ENCODE results near the gene MBTPS2.
A peak's percentile ranks its signal among the peaks of the same experiment; 100 is the strongest.

MBTPS2 gene

DNA sequence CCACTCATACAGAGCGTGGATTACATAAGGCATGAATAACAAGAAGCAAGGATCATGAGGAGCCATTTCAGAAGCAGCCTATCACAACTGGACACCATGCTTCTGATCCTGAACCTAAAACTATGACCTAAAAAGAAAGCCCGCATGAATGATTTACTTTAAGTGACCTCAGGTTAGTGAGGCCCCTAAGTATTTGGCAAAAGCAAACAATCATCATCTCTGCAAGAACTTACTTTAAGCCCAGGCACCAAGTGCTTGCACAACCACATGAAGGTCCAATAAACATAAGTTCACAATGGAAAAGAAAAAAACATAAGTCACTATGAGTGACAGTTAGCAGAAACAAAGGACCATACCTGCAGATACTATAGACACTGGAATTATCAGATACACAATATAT, 7.9 kb upstream of the MBTPS2 start:
- Mint-ChIP-seq H3K4me3 (no peak overlapping the region), H3K4me1 (ENCODE audit: low read depth in 2 of 2) (no peaks in the 10 kb centered on the region), H3K27me3 (no peaks in the 10 kb centered on the region), H3K27ac (no peak overlapping the region), H3K9me3 (no peaks in the 10 kb centered on the region), H3K36me3 (ENCODE audit: insufficient read depth) (no peaks in the 10 kb centered on the region)
- DNase-seq (no peak), ATAC-seq (replicated peaks) (no peak)

DNA sequence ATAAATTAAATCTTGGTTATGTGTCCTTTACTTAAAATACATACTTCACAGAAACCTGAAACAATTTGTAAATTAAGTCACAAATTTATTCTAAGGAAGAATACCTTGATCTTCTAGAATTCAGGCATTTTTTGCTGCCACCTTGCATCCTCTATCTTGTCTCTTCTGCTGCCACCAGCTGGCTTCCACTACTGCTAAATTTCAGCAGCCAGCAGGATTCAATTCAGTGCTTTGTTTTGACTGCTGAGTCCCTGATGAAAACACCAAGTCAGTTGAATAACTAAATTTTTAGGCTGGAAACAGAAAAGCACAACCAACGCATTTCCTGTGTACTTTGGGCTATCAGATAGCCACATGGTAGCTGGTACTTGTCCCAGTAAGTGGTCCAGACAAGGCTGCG, 2.4 kb upstream of the MBTPS2 start:
- Mint-ChIP-seq H3K27ac (no peak overlapping the region), H3K36me3 (ENCODE audit: insufficient read depth) (peaks cover 5% of the 10 kb centered on the region), H3K9me3 (no peaks in the 10 kb centered on the region), H3K4me1 (ENCODE audit: low read depth in 2 of 2) (peaks cover 4% of the 10 kb centered on the region in 2 donors), H3K27me3 (no peaks in the 10 kb centered on the region), H3K4me3 (no peak overlapping the region)
- DNase-seq, result no peak
- ATAC-seq (replicated peaks), result no peak

DNA sequence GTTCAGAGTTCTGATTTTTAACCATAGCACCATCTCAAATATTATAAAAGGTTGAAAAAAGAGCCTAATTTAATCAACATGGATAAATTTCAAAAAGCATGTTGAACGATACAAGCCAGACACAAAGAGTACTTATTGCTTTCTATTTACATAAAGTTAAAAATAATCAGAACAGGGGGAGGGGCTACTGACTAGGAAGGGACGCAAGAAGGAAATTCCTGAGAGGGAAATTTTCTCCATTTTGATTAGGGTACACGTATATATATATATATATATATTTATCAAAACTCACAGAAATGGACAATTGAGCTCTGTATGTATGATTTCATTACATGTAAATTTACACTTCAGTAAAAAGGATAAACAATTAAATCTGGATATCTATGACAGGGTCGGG, 482 bp upstream of the MBTPS2 start:
- Mint-ChIP-seq H3K9me3 (no peaks in the 10 kb centered on the region), H3K27me3 (no peaks in the 10 kb centered on the region), H3K27ac (peak overlapping the region; percentile 90 to 94), H3K4me3 (peak overlapping the region; percentile 87 to 90), H3K4me1 (ENCODE audit: low read depth in 2 of 2) (peaks cover 4% of the 10 kb centered on the region in 2 donors), H3K36me3 (ENCODE audit: insufficient read depth) (peaks cover 5% of the 10 kb centered on the region)
- no peak for ATAC-seq (replicated peaks)
- DNase-seq, result no peak

DNA sequence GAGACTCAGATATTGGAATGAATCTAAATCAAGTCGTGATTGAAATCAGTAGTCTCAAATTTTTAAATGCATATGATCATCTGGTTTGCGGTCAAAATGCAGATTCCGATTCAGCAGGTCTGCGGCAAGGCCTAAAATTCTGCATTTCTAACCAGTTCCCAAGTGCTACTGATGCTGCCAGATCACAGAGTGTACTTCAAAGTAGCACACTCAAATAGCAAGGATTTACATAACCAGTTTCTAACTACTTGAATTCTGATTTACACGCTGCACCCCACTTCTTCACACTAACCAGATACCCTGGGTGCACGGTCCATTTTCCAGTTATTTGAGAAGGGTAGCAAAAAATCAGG, 752 bp downstream of the MBTPS2 start:
- H3K27me3 Mint-ChIP-seq, result no peaks in the 10 kb centered on the region
- DNase-seq, result no peak
- ATAC-seq (replicated peaks), result no peak
- peaks cover 4% of the 10 kb centered on the region in 2 donors for H3K4me1 Mint-ChIP-seq (ENCODE audit: low read depth in 2 of 2)
- peaks cover 5% of the 10 kb centered on the region for H3K36me3 Mint-ChIP-seq (ENCODE audit: insufficient read depth)
- peak overlapping the region; percentile 90 to 94 for H3K27ac Mint-ChIP-seq
- H3K9me3 Mint-ChIP-seq, result no peaks in the 10 kb centered on the region
- H3K4me3 Mint-ChIP-seq, result peak overlapping the region; percentile 87 to 90

DNA sequence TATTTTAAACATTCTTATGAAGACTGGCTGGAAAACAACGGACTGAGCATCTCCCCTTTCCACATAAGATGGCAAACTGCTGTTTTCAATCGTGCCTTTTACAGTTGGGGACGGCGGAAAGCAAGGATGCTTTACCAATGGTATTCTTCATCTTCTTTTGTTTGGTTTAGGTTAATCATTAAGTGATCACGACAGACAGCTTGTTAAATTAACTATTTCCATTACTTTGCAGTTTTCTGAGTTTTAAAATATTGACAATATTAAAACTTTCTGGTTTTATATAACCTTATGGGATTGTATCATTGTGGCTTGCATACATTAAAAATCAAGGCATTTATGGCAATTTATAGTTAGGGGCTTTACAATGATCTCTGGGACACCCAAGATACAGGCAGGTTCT, 3.8 kb downstream of the MBTPS2 start:
- H3K27me3 Mint-ChIP-seq, result no peaks in the 10 kb centered on the region
- no peak overlapping the region for H3K27ac Mint-ChIP-seq
- no peaks in the 10 kb centered on the region for H3K9me3 Mint-ChIP-seq
- H3K36me3 Mint-ChIP-seq (ENCODE audit: insufficient read depth), result peaks cover 9% of the 10 kb centered on the region
- DNase-seq (no peak), ATAC-seq (replicated peaks) (no peak)
- peaks cover 4% of the 10 kb centered on the region in 2 donors for H3K4me1 Mint-ChIP-seq (ENCODE audit: low read depth in 2 of 2)
- H3K4me3 Mint-ChIP-seq, result no peak overlapping the region

DNA sequence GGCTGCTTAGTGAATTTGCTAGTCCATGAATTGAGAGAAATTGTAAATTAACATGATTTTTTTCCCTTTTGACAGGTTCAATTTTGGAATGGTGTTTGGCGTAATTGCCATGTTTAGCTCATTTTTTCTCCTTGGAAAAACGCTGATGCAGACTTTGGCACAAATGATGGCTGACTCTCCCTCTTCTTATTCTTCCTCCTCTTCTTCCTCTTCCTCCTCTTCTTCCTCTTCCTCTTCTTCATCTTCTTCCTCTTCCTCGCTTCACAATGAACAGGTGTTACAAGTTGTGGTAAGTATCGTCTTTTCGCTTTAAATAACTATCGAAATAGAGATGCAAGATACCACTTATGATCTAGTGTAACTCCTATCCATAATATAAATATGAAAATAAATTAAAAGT, 5.7 kb downstream of the MBTPS2 start:
- H3K36me3 Mint-ChIP-seq (ENCODE audit: insufficient read depth), result peaks cover 5% of the 10 kb centered on the region
- DNase-seq, result no peak
- no peak overlapping the region for H3K4me3 Mint-ChIP-seq
- H3K4me1 Mint-ChIP-seq (ENCODE audit: low read depth in 2 of 2), result peaks cover 3% of the 10 kb centered on the region in 2 donors
- H3K27ac Mint-ChIP-seq, result no peak overlapping the region
- no peaks in the 10 kb centered on the region for H3K9me3 Mint-ChIP-seq
- H3K27me3 Mint-ChIP-seq, result no peaks in the 10 kb centered on the region
- no peak for ATAC-seq (replicated peaks)

DNA sequence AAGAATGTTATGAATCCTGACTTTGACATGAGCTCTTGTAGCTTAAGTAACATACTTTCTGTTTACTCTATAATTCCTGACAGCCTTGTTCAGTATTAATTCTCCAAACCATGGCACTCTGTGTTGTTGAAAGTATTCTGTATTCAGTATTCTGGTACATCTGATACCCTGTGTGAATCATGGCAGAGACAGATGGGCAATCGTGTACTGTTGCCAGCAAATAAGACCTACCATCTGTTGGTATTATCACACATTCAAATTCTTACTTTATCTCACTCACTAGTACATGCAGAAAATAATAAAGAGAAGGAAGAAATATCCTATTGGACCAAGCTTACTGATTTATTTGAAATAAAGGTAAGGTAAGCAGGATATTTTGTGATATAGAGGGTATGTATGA, 7.9 kb downstream of the MBTPS2 start:
- Mint-ChIP-seq H3K4me3 (no peak overlapping the region), H3K9me3 (no peaks in the 10 kb centered on the region), H3K27ac (no peak overlapping the region), H3K4me1 (ENCODE audit: low read depth in 2 of 2) (no peaks in the 10 kb centered on the region), H3K27me3 (no peaks in the 10 kb centered on the region), H3K36me3 (ENCODE audit: insufficient read depth) (peaks cover 5% of the 10 kb centered on the region)
- DNase-seq, result no peak
- ATAC-seq (replicated peaks), result no peak

DNA sequence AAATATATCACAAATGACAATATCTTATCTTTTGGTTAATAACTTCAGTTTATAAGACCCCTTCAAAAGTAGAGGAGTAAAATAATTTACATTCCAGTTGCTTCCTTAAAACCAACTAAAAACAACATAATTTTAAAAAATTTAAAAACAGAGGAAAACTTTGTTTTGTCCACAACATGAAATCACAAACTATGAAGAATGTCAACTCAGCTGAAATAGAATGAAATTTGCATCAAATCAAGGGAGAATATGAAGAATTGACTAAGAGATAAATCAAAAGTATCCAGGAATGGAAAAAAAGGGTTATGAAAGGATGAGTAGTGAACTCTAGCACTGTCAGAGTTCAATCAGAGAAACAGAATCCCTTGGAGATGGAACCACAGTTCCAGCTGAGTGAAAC, 14.2 kb downstream of the MBTPS2 start:
- H3K4me3 Mint-ChIP-seq, result no peak overlapping the region
- no peak overlapping the region for H3K27ac Mint-ChIP-seq
- DNase-seq, result no peak
- ATAC-seq (replicated peaks), result no peak
- no peaks in the 10 kb centered on the region for H3K9me3 Mint-ChIP-seq
- peaks cover 16% of the 10 kb centered on the region for H3K36me3 Mint-ChIP-seq (ENCODE audit: insufficient read depth)
- H3K27me3 Mint-ChIP-seq, result no peaks in the 10 kb centered on the region
- H3K4me1 Mint-ChIP-seq (ENCODE audit: low read depth in 2 of 2), result peaks cover 0 to 1% of the 10 kb centered on the region in 2 donors

DNA sequence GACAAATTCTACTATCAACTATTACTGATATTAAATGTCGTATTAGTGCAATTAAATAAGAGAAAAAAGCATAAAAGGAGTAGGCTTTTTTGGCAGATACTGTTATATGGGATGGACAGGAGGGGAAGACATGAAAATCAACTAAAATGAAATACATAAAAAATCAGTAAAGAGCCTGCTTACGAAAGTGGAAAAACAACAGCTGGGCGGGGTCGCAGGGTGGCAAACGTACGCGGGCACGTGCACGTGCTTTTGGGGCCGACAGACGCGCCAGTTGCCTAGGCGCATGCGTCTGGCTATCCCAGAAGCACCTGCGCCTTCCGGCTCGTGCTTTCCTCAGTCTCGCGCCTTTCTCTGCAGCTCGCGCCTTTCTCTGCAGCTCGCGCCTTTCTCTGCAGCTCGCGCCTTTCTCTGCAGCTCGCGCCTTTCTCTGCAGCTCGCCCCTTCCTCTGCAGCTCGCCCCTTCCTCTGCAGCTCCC, 16.6 kb downstream of the MBTPS2 start, which contains the start of gene YY2:
Gene YY2 (plus strand): TSS at position 51 of the 479 bp plus-strand sequence. CDS start 498 bp downstream, outside the sequence.
- Mint-ChIP-seq H3K4me3 (no peak within 1 kb of the TSS), H3K27me3 (no peaks in the 10 kb centered on the region), H3K36me3 (ENCODE audit: insufficient read depth) (peaks cover 16% of the 10 kb centered on the region), H3K27ac (no peak within 1 kb of the TSS), H3K9me3 (no peaks in the 10 kb centered on the region), H3K4me1 (ENCODE audit: low read depth in 2 of 2) (peaks cover 0 to 1% of the 10 kb centered on the region in 2 donors)
- no peak for ATAC-seq (replicated peaks)
- no peak for DNase-seq

DNA sequence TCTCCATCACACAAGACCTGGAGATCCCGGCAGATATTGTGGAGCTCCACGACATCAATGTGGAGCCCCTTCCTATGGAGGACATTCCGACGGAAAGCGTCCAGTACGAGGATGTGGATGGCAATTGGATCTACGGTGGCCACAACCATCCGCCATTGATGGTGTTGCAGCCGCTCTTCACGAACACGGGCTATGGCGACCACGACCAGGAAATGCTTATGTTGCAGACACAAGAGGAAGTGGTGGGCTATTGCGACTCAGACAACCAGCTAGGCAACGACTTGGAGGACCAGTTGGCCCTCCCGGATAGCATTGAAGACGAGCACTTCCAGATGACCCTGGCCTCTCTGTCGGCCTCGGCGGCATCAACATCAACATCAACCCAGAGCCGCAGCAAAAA, 17.1 kb downstream of the MBTPS2 start:
- peaks cover 0 to 1% of the 10 kb centered on the region in 2 donors for H3K4me1 Mint-ChIP-seq (ENCODE audit: low read depth in 2 of 2)
- no peaks in the 10 kb centered on the region for H3K27me3 Mint-ChIP-seq
- H3K36me3 Mint-ChIP-seq (ENCODE audit: insufficient read depth), result peaks cover 16% of the 10 kb centered on the region
- no peak overlapping the region for H3K27ac Mint-ChIP-seq
- H3K9me3 Mint-ChIP-seq, result no peaks in the 10 kb centered on the region
- ATAC-seq (replicated peaks) (no peak), DNase-seq (no peak)
- no peak overlapping the region for H3K4me3 Mint-ChIP-seq

DNA sequence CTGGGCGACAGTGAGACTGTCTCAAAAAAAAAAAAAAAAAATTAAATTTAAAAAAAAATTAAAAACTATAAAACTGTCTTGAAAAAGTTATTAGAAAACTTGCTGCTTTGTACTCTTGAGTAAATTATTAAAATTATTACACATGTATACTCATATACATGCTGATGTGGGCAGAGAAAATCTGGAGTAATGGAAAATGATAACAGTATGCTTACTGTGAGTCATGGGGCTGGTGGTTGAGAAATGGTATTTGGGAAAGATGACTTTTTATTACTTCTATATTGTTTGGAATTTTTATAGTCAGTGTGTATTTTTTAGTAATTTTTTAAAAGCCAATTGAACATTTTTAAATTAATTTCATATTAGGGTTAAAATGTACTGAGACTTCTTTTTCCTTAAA, 23.8 kb downstream of the MBTPS2 start:
- peaks cover 3 to 5% of the 10 kb centered on the region in 2 donors for H3K4me1 Mint-ChIP-seq (ENCODE audit: low read depth in 2 of 2)
- no peaks in the 10 kb centered on the region for H3K9me3 Mint-ChIP-seq
- H3K4me3 Mint-ChIP-seq, result no peak overlapping the region
- DNase-seq, result no peak
- no peaks in the 10 kb centered on the region for H3K27me3 Mint-ChIP-seq
- H3K36me3 Mint-ChIP-seq (ENCODE audit: insufficient read depth), result no peaks in the 10 kb centered on the region
- H3K27ac Mint-ChIP-seq, result no peak overlapping the region
- ATAC-seq (replicated peaks), result no peak

DNA sequence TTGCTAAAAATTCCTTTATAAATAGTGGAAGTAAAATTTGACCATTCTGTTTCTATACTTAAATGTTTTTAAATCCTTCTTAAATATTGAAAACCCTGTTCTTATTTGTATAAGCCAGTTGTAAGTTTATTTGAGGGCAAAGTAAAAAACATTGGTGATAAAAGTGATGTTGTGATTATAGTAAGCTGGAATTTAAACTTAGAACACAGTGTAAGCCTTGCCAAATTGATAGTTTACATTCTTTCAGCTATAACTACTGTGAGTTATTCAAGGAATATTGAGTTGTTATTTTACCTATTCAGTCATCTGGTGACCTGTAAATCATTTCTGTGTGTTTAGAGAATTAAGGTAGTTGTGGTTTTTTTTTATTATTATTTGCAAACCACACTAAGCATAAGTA, 26.0 kb downstream of the MBTPS2 start:
- ATAC-seq (replicated peaks) (no peak), DNase-seq (no peak)
- Mint-ChIP-seq H3K4me3 (no peak overlapping the region), H3K27ac (no peak overlapping the region), H3K4me1 (ENCODE audit: low read depth in 2 of 2) (peaks cover 2 to 5% of the 10 kb centered on the region in 2 donors), H3K36me3 (ENCODE audit: insufficient read depth) (peaks cover 3% of the 10 kb centered on the region), H3K27me3 (no peaks in the 10 kb centered on the region), H3K9me3 (no peaks in the 10 kb centered on the region)

DNA sequence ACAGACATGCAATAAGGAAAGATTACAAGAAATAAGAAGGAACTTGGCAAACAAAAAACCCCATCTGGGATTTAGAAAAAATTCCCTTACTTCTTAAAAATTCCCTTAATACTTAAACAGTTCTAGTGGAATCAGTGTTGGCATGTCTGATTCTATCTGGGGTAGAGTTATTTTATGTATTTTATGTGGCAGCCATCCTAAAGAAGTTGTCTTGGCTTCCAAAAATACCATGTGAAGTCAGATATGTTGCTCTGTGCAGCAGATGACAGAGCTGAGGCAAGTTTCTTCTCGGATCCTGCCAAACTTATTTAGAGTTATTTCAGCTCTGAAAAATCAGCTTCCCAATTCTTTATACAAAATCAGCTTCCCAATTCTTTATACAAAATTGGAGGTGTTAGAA, 31.1 kb downstream of the MBTPS2 start:
- Mint-ChIP-seq H3K27ac (no peak overlapping the region), H3K9me3 (no peaks in the 10 kb centered on the region), H3K4me3 (no peak overlapping the region), H3K4me1 (ENCODE audit: low read depth in 2 of 2) (no peaks in the 10 kb centered on the region), H3K36me3 (ENCODE audit: insufficient read depth) (peaks cover 6% of the 10 kb centered on the region), H3K27me3 (no peaks in the 10 kb centered on the region)
- no peak for DNase-seq
- ATAC-seq (replicated peaks), result no peak

DNA sequence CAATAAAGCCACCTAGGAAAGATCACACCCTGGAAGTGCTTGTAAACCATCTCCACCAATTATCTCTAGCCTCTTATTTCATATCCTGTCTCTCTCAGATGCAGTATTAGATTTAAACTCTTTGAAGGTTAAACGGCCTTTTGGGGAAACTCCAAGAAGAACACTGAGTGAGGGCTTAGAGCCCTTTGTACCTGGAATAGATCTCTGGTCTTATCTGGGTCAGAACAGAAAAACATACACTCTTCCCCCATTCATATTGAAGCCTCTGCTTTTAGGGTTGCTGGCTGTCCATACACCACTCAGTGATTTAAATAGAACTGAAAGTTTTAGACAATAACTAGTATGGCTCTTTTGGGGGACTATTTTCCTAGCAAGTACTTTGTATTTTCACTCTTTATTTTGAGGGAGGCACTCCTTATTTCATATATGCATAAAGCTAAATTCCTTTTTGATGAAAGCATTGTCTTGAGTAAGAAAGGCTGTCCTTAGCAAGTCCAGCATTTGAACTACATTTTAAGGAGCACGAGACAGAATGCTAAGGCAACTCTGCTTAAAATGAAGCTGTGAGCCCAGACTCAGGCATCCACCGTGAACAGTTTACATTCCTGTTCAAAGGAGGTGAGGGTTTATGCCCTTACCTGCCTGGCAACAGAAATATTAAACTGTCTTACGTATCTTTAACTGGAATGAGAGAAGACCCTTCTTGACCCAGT, 33.8 kb downstream of the MBTPS2 start:
- no peaks in the 10 kb centered on the region for H3K4me1 Mint-ChIP-seq (ENCODE audit: low read depth in 2 of 2)
- no peak overlapping the region for H3K27ac Mint-ChIP-seq
- DNase-seq (no peak), ATAC-seq (replicated peaks) (no peak)
- H3K27me3 Mint-ChIP-seq, result no peaks in the 10 kb centered on the region
- no peak overlapping the region for H3K4me3 Mint-ChIP-seq
- H3K36me3 Mint-ChIP-seq (ENCODE audit: insufficient read depth), result peaks cover 6% of the 10 kb centered on the region
- H3K9me3 Mint-ChIP-seq, result no peaks in the 10 kb centered on the region

All from effector memory CD8-positive, alpha-beta T cell (primary cell).